NCI-H2029 treated with DMSO at 0.1 percent for 48 hours (cell line): ENCODE data around the gene MARVELD3.
"Not testable (repeated sequence)": the region's sequence is repeated elsewhere in the genome, so short reads cannot be mapped to it uniquely, and the experiment has no call there.

Source experiments
- DNase-seq: peaks from one replicate; lab custom pipeline; 2025; lab: John Stamatoyannopoulos, UW

MARVELD3 gene

GRCh38 chr16:71672125-71672524 lies 46.1 kb downstream of the MARVELD3 start:
- DNase-seq: no peak

DNA sequence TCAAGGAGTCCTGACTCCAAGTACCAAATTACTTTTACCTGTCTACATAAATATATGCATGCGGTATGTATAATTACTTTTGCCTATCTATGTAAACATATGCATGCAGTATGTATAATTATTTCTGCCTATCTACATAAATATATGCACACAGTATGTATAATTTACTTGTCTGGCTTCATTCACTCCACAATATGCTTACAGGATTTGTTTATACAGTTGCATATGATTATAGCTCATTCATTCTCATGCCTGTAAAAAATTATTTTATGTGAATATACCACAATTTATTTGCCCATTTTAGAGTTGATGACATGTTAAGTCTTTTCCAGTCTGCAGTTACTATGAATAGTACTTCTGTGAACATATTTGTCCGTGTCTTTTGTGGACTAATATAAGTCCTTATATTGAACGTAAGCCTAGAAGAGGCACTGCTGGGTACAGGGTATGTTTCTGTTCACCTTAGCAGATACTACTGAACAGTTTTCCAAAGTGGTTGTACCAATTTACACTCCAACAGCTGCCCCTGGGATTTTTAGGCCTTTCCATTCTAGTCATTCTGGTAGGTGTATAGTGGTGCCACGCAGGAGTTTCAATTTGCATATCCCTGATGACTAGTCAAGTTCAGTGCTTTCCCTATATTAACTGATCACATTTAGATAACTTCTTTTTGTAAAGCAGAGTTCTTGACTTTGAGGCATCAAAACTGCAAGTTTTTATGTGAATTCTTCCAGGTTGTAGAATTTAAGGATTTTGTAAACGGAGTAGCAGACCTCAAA lies 47.0 kb downstream of the MARVELD3 start:
- DNase-seq: no peak

DNA sequence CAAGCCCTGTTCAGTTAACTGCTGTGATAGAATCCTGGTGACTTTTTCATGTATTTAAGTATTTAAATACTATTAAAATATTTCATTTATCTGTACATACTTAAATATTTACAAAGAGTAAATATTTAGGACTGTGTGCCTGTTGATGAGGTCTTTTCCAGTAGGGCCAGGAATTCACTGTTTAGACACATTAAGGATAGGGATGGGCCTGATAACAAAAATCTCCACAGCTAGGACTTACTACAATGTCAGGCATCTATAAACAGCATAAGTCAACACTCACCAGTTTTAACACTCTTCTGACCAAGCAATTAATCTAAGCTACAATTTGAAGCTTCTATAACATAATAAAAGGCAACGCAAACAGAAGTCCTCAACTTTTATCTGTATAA lies 47.6 kb downstream of the MARVELD3 start:
- DNase-seq: no peak

GRCh38 chr16:71674229-71674628 lies 48.2 kb downstream of the MARVELD3 start:
- no peak for DNase-seq

DNA sequence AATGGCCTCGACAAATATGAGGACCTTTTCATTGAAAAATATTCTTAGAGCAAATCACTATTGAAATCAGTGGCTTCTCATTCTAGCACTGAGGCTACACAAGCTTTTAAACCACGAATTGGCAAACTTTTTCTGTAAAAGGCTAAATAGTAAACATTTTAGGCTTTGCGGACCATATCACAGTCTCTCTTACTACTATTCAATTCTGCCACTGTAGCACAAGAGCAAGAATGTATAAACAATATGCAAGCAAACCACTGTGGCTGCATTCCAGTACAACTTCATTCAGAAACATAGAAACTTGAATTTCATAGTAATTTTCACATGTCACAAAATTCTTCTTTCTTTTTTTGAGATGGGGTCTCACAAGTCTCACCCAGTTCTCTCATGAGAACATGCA lies 49.4 kb downstream of the MARVELD3 start:
- no peak for DNase-seq

GRCh38 chr16:71676236-71676635 lies 50.3 kb downstream of the MARVELD3 start:
- DNase-seq: no peak

DNA sequence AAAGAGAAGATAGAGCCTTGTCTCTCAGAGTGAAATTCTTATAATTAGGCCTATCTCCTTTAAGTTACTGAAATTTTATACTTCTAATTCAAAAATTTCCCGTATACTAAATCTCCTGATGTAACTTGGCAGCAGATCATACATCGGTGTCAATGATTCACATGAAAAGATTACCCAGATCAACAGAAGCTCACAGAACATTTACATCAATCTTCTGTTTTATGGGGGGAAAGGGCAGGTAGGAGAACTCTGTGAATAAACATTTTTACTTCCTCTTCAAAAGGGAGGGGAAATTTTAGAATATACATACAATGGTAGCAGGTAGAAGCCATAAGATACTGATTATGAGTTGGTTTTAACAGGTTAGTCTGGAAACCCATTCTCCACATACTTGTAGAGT lies 55.4 kb downstream of the MARVELD3 start:
- no peak for DNase-seq

DNA sequence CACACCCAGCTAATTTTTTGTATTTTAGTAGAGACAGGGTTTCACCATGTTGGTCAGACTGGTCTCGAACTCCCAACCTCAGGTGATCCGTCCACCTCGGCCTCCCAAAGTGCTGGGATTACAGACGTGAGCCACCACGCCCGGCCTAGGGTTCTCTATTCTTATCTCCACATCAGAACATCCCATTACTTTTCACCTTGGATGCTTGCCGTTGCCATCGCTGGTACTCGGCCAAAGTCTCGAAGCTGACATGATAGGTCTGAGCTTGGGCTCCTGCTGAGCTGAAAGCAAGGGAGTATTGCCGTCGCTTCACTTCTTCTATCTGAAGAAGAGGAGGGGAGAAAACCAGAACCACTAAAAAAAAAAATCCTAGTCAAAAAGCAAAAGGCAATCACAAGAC lies 58.3 kb downstream of the MARVELD3 start:
- DNase-seq: not testable (repeated sequence)
